Measurements from ENCODE around the gene ANKRD31.

ANKRD31 gene

DNA sequence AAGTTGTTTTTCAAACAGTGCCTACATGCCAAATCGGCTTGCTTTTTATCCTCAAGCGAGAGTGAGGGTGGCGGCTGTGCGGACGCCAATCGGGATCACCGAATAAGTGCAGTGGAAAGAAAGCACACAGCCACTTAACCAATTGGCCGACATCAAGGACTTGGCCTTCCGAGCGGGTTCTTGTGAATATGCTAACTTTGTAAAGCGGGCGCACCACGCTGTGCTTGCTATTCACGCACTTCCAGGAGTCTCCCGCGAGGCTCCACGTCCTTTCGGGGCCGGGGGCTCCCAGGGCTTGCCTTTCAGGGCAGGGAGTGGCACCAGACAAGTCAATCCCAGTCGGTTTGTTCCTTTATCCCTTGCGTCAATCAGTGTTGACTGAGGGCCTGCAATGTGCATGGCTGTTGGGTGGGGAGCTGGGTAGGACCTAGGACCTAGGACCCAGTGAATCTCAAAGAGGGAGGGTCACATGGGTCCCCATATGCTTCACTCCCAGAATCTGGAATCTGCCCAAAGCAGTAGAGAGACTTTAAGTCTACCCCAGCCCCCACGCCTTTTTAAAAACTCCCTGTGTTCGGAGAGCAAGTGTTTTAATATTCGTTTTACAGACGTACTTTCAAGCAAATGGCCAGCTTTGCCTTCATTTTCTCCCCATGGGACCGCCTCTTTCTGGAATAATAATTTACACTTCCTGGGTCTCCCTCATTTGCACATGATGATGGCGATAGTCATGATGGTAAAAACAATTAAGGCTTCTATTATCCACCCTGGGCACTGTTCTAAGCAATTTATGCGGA is 182.3 kb downstream of the ANKRD31 start:
- DNase-seq = peak; percentile 2

DNA sequence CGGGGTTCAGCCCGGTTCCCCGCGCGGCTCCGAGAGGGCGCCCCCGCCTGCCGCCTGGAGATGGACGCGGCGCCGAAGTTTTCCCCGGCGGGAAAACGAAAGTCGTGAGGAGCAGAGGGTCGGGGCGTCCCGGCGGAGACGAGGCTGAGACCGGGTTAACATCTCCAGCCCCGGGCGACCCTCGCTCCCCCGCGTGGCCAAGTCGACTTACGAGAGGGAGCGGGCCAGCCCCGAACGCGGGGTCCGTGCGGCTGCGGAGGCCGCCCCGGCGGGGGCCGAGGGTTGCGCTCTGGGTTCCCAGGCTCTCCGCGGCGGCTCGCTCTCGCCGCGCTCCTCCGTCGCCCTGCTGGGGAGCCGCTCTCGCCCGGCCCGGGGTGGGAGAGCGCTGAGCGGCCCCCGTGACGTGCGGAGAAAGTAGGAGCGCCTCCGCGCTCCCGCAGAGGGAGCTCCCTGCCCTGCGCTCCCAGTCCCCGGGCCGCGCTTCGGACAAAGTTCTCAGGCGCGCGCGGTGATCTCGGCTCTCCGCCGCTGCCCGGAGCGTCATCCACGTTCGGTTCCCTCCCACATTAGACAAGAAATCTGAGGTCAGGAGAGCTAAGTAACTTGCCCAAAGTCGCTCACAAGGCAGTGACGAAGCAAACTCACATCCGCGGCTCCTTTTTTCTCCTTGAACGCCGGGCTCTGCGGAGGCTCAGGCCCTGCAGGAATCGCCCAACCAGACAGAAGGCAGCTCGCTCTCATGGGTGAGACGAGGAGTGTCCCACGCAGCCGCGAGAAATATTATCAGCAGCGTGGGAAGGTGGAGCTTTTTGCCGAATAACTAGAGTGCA is 183.2 kb downstream of the ANKRD31 start:
- DNase-seq = no peak

DNA sequence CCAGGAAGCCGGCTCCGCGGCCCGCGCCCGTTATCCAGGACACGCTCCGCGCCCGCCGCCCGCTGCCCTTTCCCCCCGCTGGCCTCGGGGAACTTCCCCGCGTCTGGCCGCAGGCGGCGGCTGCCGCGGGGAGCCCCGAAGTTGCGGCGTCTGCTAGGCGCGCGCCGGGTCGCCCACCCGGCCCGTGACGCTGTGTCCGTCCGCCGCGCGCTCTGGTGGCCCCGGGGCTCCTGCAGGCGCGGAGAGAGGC is 183.7 kb downstream of the ANKRD31 start:
- no peak for DNase-seq

DNA sequence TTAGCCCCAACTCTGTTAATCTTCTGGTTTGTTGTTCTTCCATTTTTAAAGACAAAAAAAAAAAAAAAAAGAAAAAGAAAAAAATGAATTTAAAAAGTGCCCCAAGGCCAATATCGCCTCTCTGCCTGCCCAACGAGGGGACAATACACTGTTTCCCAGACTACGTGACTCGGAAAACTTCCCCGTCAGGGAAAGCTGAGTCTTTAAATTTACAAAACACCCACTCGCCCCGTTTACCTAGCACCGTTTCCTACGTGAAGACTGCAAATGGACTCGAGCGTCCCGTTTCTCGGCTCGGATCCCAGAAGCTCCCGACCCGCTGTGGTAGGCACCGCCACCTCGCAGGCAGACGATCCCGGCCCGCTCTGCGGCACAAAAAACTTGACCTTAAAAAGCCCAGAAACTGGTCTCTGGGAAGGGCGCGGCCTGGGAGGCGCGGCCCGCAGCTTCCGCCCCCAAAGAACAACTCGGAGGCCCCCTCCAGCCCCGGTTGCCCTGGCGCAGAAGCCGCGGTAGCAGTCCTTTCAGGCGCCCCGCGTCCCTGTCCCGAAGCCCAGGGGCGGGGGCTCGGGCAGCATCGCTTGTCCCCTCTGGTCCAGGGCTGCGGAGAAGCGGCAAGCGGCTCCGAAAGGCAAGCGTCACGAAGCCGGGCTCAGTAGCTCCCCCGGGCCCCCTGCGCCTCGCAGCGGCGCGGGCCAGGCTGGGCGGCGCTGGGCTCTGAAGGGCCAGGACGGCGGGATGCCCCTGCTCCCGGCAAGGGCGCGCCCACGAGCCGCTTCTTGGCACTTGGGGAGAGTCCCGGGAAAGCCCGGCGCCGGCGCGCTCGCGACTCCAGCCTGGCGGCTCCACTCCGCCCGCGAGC is 184.3 kb downstream of the ANKRD31 start, which contains the start of gene GCNT4:
Gene GCNT4, minus strand, starts transcription at position 367 of the 862 bp plus-strand sequence. CDS start 22,521 bp downstream, outside the sequence.
- no peak for DNase-seq

DNA sequence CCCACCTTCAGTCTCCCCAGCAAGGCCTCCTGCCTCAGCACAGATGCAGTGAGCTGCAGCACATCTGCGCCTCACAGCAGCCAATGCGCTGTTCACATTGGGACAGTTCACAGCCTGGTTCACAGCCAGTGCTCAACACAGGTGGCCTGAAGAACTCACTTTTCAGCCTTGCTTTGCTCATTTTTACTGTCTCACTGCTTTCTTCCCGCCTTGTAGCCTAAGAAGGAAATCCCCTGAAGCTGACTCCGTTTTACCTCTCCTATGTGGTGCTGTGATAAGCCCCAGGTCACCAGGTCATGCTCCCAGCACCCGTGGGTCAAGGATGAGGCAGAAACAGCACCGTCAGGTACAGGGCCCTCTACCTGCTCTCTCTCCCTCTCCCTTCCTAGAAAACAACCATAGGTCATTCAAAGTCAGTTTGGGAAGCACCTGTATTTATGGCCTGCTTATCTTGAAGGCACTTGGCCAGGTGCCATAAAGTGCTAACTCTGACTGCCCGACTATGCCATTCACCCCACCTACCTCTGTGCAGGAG is 185.4 kb downstream of the ANKRD31 start:
- no peak for DNase-seq

DNA sequence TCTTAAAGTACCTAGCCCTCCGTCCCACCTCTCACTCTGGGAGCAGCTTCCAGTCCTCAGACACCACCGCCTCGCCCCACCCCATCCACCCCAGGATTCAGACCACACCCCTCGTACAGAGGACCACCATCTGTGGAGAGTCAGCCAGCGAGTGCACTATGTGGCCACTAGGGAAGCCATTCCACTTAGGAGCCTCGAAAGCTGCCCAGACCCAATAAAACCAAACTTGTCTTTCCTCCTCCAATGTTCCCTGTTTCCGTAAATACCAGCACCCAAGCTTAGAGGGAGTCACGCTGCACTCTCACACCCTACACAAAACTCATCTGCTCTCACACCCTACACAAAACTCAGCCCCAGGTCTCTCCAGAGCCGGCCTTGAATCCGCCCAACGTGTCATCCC is 186.3 kb downstream of the ANKRD31 start:
- no peak for DNase-seq

DNA sequence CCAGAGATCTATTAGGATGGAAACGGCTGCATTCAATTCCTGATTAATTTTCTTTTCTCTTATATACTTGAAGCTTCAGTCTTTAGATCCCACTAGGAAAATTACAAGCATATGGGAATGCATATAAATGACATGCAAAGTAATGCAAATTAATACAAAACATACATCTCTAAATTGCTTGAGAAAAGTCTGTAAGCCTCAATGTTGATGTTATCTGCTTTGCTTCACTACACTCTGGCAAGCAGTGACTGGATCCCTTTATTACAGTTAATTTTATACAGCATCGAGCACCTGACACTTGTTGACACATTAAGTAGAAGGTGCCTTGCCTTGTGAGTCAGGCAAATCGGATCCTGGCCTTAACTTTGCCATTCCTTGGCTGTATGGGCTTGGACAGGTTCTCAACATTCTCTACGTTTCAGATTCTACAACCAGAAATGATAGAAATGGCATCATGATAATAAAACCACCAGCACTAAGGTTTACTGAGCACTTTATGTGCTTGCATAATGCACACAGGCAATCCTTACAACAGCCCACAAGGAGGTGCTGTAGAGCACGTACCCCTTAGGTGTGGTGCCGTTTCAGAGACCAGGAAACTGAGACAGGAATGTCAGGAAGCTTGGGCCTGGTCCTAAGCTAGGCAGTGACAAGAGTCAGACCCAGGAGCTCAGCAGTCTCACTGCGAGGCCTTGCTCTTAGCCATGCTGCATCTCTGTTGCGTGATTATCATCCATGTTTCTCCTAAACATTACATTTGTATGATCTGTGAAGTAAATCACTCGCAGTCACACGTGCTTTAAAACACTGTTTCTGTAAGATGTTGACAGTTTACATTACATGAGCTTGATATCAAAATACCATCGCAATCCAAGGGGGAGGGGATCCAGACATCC is 187.0 kb downstream of the ANKRD31 start:
- no peak for DNase-seq

DNA sequence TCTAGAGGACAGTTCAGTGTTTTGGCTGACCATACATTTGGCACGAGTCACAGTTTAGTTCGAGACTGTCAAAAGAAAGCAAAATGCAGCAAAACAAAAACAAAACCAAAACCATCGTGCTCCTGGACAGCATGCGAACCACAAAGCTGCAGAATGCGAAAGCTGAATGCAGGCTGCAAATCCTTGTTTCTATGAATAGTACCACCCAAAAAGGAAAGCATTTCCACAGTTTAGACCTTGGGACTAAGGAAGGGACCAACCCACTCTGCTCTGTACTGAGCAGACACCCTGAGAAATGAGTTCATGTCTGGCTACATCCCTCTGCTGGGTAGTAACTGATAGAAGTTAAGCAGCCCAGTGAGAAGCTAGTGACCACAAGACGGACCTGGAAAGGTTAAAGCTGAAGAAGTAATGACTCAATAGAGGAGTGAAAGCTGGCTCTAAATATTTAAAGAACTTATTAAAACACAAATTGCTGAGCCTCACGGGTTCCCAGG is 188.2 kb downstream of the ANKRD31 start:
- DNase-seq = no peak

DNA sequence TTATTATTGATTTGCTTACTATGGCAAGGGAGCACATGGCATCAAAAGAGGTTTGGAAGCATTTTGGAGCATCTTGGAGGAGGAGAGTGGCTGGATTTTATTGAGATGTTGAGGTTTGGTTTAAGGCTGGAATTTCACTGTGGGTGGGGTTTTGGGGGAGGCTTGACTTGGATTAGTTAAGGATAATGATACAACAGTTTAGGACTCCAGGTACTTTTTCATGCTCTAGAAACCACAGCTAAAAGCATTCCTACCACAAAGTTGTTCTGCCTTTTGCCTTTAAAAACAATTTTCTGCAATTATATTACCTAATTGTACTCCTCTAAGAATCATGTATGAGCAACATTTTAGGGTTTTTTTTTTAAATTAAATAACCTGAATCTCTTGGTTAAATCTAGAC is 189.3 kb downstream of the ANKRD31 start:
- DNase-seq = no peak

DNA sequence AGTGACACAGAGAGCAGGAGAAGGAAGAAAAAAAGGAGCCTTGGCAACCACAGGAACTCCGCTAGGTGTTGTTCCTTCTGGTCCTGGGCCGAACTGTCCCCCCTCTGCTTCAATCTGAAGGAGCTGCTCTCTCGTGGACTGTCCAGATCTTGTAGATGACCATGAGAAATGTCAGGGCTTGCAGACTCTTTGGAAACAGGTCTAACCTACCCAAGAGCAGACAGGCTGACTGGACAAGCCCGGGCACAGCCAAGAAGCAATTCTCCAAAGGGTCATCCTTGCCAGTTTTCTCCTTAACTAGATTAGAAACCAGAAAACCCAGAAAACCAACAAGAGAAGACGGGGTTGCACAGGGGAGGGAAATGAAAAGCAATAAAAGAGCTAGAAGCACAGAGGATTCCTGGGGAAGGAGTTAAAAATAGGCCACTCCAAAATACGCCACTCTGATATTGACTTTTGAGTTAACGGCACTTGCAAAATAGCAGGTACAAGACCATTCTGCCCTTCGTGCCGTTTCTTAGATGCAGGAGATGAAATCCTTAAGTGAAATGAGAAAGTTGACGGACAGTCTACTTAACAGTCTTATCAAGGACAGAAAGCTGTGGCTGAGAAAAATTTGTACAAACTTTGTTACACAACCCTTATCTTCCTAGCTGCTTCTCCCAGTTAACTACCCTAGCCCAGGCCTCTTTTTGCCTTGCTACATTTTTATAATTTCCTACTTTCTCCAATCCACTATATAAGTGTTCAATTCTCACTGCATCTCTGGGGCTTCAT is 190.1 kb downstream of the ANKRD31 start:
- DNase-seq = no peak

DNA sequence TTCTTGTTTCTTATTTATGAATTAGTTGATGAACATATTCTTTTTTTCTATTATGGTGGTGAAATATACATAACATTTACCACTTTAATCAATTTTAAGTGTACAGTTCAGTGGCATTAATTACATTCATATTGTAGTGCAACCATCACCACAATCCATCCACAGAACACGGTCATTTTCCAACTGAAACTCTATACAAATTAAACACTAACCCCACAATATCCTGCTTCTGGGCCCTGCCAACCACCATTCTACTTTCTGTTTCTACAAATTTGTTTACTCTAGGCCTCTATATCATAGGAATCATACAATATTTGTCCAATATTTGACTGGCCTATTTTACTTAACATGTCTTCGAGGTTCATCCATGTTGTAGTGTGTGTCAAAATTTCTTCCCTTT is 191.6 kb downstream of the ANKRD31 start:
- no peak for DNase-seq

DNA sequence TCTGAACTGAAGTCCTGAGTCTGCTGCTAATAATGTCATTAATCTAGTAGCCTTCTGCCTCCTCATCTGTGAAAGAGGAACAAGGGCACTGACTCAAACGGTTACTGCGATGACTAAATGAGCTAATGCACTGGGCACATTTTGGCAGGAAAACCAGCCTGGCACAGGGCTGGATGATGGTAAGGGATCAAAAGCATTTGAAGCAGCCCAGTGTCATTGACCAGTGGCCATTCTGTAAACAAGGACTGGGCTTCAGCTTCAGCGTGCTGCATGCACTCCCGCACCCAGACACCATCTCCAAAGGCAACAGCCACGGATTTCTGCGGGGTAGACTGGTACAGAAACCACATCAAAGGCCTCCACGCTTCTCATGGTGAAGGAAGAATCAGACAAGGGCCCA is 192.3 kb downstream of the ANKRD31 start:
- DNase-seq = no peak

DNA sequence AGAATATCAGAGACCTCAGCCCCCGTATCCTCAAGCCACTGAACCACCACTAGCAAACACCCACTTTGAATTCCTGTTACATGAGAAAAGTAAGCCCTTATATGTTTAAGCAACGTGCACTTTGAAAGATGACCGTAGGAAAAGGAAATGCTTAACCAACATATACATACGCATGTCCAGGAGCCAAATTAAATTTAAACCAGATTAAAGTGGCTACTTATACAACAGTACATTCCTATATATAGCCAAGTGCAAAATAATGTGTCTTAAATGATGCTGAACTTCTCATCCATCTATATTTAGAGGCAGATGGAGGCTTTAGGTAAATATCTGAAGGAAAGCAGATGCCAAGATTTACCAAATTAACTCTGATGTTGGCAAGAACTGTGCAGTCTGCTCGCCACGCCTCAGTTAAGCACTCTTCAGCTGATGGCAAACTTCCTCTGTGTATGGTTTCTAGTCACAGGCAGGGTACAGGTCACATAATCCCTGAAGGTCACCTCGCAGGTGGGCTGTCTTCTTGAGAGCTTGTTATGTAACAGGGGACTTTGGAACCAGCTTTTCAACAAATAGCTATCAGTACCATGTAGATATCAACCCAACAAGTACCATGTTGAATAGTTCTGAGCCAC is 192.9 kb downstream of the ANKRD31 start:
- no peak for DNase-seq

DNA sequence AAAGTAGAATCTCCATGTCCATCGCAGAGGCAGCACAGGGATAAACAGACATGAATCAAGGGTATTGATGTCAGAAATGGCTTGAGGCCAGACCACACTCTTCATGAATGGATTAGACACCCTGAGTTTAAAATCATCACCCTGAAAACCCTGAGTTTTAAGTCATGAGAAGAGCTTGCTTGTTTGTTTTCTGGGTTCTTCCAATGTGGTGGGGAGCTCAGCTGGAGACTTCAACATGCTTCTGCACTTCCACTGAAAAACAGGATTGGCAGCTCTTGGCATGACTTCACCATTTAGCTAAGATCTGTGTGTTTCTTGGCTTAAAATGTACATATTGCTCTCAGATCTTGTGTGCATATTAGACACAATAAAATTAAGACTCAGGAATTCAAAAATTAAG is 194.2 kb downstream of the ANKRD31 start:
- no peak for DNase-seq

DNA sequence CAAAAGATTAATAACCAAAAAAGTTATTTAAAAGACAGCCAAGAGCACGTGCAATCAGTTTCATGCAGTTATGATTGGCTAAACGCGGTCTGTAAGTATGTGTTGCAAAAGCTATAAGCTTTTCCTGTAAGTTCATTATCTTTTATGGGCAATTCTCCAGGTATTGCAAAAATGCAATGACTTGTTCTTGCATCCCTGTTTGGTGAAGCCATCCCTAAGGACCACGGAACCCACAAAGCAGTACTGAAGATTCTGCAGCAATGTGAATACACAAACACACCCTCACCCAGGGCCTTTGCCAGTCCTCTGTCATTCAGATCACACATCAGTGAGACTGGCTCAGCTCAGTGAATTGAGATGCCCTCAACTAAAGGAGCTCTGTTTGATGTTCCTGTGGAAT is 195.7 kb downstream of the ANKRD31 start:
- no peak for DNase-seq

DNA sequence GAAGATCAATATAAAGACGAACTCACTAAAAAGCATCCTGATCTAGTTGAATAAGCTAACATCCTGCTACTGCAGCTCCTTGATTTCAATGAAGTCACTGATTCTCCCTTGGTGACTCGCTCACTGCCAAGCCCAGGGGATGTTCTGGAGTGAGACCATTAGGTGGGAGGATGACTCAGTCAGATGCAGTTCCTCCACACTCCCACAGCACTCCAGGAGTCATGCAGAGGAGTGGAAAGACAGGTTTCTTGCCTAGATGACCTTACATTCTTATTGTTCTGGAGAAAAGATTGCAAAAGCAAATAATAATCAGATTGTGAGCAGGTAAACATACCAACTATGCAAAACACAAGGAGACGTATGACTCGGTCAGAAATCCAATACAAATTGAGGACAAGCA is 199.6 kb downstream of the ANKRD31 start:
- no peak for DNase-seq

DNA sequence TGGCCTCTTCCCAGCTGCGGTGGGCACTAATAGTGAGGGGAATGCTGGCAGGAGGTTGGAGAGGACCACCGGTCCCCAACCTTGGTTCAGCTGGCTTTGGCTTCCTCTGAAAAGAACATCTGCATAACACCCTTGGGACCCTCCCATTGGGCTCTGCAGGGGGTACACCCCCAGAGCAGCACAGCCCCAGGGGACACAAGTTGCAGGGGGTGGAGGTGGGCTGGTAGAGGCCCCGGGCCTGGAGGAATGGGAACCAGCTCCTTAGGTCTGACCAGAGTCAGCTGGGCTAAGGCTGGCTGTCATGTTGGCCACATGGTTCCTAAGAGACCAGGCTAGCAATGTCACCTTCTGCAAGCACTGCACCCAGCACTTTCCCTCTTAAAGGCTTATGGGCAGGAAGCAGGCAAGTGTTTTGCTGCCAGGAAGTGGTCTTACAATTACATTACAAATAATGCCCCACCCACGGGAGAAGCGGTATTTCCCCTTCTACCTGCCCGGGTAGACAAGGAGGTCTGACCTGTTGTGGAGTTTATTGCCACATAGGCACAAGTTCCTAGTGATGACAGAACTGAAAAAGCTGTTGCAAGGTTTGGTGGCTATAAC is 202.4 kb downstream of the ANKRD31 start:
- no peak for DNase-seq

DNA sequence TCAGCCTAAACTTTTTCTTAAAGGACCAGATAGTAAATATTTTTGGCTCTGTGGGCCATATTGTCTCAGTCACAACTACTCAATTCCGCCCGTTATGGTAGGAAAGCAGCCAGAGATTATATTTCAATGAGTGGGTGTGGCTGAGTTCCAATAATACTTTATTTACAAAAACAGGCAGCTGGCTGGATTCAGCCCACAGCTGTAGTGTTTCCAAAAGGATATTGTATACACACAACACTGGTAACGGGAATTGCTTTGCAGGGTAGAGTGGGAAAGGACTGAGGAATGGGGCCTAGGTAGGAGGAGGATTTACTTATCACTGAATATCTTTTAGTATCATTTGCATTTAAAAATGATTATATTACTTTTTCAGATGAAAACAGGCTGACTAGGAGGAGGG is 205.3 kb downstream of the ANKRD31 start:
- no peak for DNase-seq

DNA sequence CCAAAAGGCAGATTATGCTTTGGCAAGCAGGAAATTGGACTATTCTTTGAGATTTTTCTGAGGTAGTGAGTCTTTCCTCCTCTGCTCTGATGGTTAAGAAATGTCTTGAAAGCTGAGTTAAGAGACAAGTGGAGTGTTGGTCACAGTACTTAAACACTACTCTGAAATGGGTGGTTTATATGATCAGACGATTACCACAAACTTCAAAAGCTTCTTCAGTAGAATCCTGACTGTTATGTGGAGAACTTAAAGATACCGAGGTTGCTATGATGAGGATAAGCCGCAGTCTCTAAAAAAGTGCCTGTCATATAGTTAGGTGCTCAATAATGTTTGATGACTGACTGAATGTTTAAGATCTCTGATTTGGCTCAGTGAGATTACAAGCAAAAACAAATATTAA is 208.6 kb downstream of the ANKRD31 start:
- no peak for DNase-seq

Measured in DMS79 treated with DMSO at 0.1 percent for 48 hours (cell line).